ENCODE results near the gene PSMC2.

Gene PSMC2

GRCh38 chr7:103412151-103412550, 64.7 kb downstream of the PSMC2 start:
- TF ChIP-seq CTCF (conservative IDR thresholded peaks at IDR 0.05) (no peak), ZFX (IDR thresholded peaks at IDR 0.05) (no peak)
- no peak overlapping the region for H3K27ac ChIP-seq

- H3K27ac ChIP-seq, result no peak overlapping the region
- TF ChIP-seq CTCF (conservative IDR thresholded peaks at IDR 0.05), result no peak
- no peak for TF ChIP-seq ZFX (IDR thresholded peaks at IDR 0.05)
These were observed 66.0 kb downstream of the PSMC2 start for GRCh38 chr7:103413407-103413806.

- H3K27ac ChIP-seq, result no peak overlapping the region
- TF ChIP-seq CTCF (conservative IDR thresholded peaks at IDR 0.05) (no peak), ZFX (IDR thresholded peaks at IDR 0.05) (no peak)
These were observed 70.8 kb downstream of the PSMC2 start for GRCh38 chr7:103418241-103418640.
